ENCODE results near the gene TNRC18.

The TNRC18 gene

GRCh38 chr7:5425507-5426225, 2.0 kb upstream of the TNRC18 start:
- peak in 1 of 2 experiments; percentile 6 for TF ChIP-seq CTCF (IDR thresholded peaks at IDR 0.05)
- Histone ChIP-seq H3K9me3 (no peaks in the 10 kb centered on the region), H3K4me3 (peak overlapping the region; percentile 90 to 98), H3K36me3 (peaks cover 0 to 4% (median 2%) of the 10 kb centered on the region in 3 donors), H3K4me1 (peaks cover 0 to 24% (median 18%) of the 10 kb centered on the region in 4 donors), H3K27ac (peak overlapping the region; percentile 98 to 99), H3K27me3 (no peaks in the 10 kb centered on the region)
- intact Hi-C loops (cut with DNase I; ENCODE audit: low total_unique reads): no loop called here
- DNase-seq: peak; percentile 70 to 87

GRCh38 chr7:5424749-5425506, 1.3 kb upstream of the TNRC18 start:
- no peaks in the 10 kb centered on the region for H3K27me3 ChIP-seq
- no peak for TF ChIP-seq CTCF (IDR thresholded peaks at IDR 0.05)
- intact Hi-C loops (cut with DNase I; ENCODE audit: low total_unique reads): no loop called here
- peaks cover 0 to 17% (median 12%) of the 10 kb centered on the region in 4 donors for H3K4me1 ChIP-seq
- no peaks in the 10 kb centered on the region for H3K9me3 ChIP-seq
- peak overlapping the region; percentile 90 to 98 for H3K4me3 ChIP-seq
- peak; percentile 67 to 85 for DNase-seq
- peak overlapping the region; percentile 98 to 99 for H3K27ac ChIP-seq
- H3K36me3 ChIP-seq: peaks cover 0 to 4% (median 4%) of the 10 kb centered on the region in 3 donors

- peak overlapping the region; percentile 90 to 98 for H3K4me3 ChIP-seq
- TF ChIP-seq CTCF (IDR thresholded peaks at IDR 0.05): no peak
- no peaks in the 10 kb centered on the region for H3K9me3 ChIP-seq
- H3K36me3 ChIP-seq: peaks cover 0 to 4% (median 4%) of the 10 kb centered on the region in 3 donors
- intact Hi-C loops (cut with DNase I; ENCODE audit: low total_unique reads): no loop called here
- peak overlapping the region; percentile 98 to 99 for H3K27ac ChIP-seq
- H3K27me3 ChIP-seq: no peaks in the 10 kb centered on the region
- peak; percentile 97 to 98 for DNase-seq
- peaks cover 0 to 9% (median 5%) of the 10 kb centered on the region in 4 donors for H3K4me1 ChIP-seq
These were observed 528 bp upstream of the TNRC18 start for GRCh38 chr7:5423976-5424748.

- TF ChIP-seq CTCF (IDR thresholded peaks at IDR 0.05): peak in 1 of 2 experiments; percentile 7
- intact Hi-C loops (cut with DNase I; ENCODE audit: low total_unique reads): no loop called here
- Histone ChIP-seq H3K4me3 (peak overlapping the region; percentile 90 to 98), H3K27ac (peak overlapping the region; percentile 99), H3K4me1 (peaks cover 0 to 13% (median 12%) of the 10 kb centered on the region in 4 donors), H3K36me3 (peaks cover 0 to 4% (median 4%) of the 10 kb centered on the region in 3 donors), H3K27me3 (no peaks in the 10 kb centered on the region), H3K9me3 (no peaks in the 10 kb centered on the region)
- no peak for DNase-seq
These were observed 983 bp downstream of the TNRC18 start for GRCh38 chr7:5422396-5423305.
